Measurements from ENCODE around the gene SENP3.
A peak's percentile ranks its signal among the peaks of the same experiment; 100 is the strongest.

Gene SENP3

GRCh38 chr17:7549401-7550055, 12.2 kb upstream of the SENP3 start:
- Mint-ChIP-seq H3K4me3 (peak overlapping the region; percentile 90), H3K36me3 (no peaks in the 10 kb centered on the region), H3K4me1 (ENCODE audit: low read depth) (peaks cover 55% of the 10 kb centered on the region), H3K27ac (peak overlapping the region; percentile 87), H3K27me3 (no peaks in the 10 kb centered on the region), H3K9me3 (ENCODE audit: low read depth) (no peaks in the 10 kb centered on the region)

GRCh38 chr17:7550344-7550743, 11.4 kb upstream of the SENP3 start:
- peaks cover 61% of the 10 kb centered on the region for H3K4me1 Mint-ChIP-seq (ENCODE audit: low read depth)
- H3K9me3 Mint-ChIP-seq (ENCODE audit: low read depth) = no peaks in the 10 kb centered on the region
- no peaks in the 10 kb centered on the region for H3K36me3 Mint-ChIP-seq
- H3K27ac Mint-ChIP-seq = peak overlapping the region; percentile 61
- H3K4me3 Mint-ChIP-seq = peak overlapping the region; percentile 20
- H3K27me3 Mint-ChIP-seq = no peaks in the 10 kb centered on the region

GRCh38 chr17:7551396-7551795, 10.3 kb upstream of the SENP3 start:
- Mint-ChIP-seq H3K36me3 (no peaks in the 10 kb centered on the region), H3K9me3 (ENCODE audit: low read depth) (no peaks in the 10 kb centered on the region), H3K4me1 (ENCODE audit: low read depth) (peaks cover 67% of the 10 kb centered on the region), H3K27me3 (no peaks in the 10 kb centered on the region), H3K27ac (peak overlapping the region; percentile 62), H3K4me3 (peak overlapping the region; percentile 44)

GRCh38 chr17:7552621-7553051, 9.1 kb upstream of the SENP3 start:
- Mint-ChIP-seq H3K36me3 (no peaks in the 10 kb centered on the region), H3K4me1 (ENCODE audit: low read depth) (peaks cover 68% of the 10 kb centered on the region), H3K27me3 (no peaks in the 10 kb centered on the region), H3K4me3 (peak overlapping the region; percentile 65), H3K27ac (peak overlapping the region; percentile 87), H3K9me3 (ENCODE audit: low read depth) (no peaks in the 10 kb centered on the region)

GRCh38 chr17:7553356-7553755, 8.4 kb upstream of the SENP3 start:
- Mint-ChIP-seq H3K4me3 (peak overlapping the region; percentile 49), H3K4me1 (ENCODE audit: low read depth) (peaks cover 69% of the 10 kb centered on the region), H3K27me3 (no peaks in the 10 kb centered on the region), H3K27ac (peak overlapping the region; percentile 86), H3K9me3 (ENCODE audit: low read depth) (no peaks in the 10 kb centered on the region), H3K36me3 (no peaks in the 10 kb centered on the region)

GRCh38 chr17:7555320-7555948, 6.3 kb upstream of the SENP3 start:
- Mint-ChIP-seq H3K36me3 (no peaks in the 10 kb centered on the region), H3K27me3 (no peaks in the 10 kb centered on the region), H3K4me1 (ENCODE audit: low read depth) (peaks cover 71% of the 10 kb centered on the region), H3K27ac (peak overlapping the region; percentile 90), H3K9me3 (ENCODE audit: low read depth) (no peaks in the 10 kb centered on the region), H3K4me3 (no peak overlapping the region)

GRCh38 chr17:7556627-7557026, 5.1 kb upstream of the SENP3 start:
- Mint-ChIP-seq H3K9me3 (ENCODE audit: low read depth) (no peaks in the 10 kb centered on the region), H3K27me3 (no peaks in the 10 kb centered on the region), H3K4me1 (ENCODE audit: low read depth) (peaks cover 68% of the 10 kb centered on the region), H3K36me3 (no peaks in the 10 kb centered on the region), H3K27ac (peak overlapping the region; percentile 18), H3K4me3 (no peak overlapping the region)

- Mint-ChIP-seq H3K9me3 (ENCODE audit: low read depth) (no peaks in the 10 kb centered on the region), H3K4me1 (ENCODE audit: low read depth) (peaks cover 62% of the 10 kb centered on the region), H3K36me3 (no peaks in the 10 kb centered on the region), H3K27ac (no peak overlapping the region), H3K27me3 (no peaks in the 10 kb centered on the region), H3K4me3 (no peak overlapping the region)
Observed at GRCh38 chr17:7557147-7557764, 4.5 kb upstream of the SENP3 start.

- Mint-ChIP-seq H3K4me1 (ENCODE audit: low read depth) (peaks cover 62% of the 10 kb centered on the region), H3K27ac (peak overlapping the region; percentile 85), H3K36me3 (peaks cover 5% of the 10 kb centered on the region), H3K9me3 (ENCODE audit: low read depth) (no peaks in the 10 kb centered on the region), H3K4me3 (peak overlapping the region; percentile 96), H3K27me3 (no peaks in the 10 kb centered on the region)
Observed at GRCh38 chr17:7557775-7558543, 3.8 kb upstream of the SENP3 start.

- H3K4me1 Mint-ChIP-seq (ENCODE audit: low read depth) = peaks cover 57% of the 10 kb centered on the region
- H3K4me3 Mint-ChIP-seq = peak within 1 kb of the TSS; percentile 96
- H3K27ac Mint-ChIP-seq = peak within 1 kb of the TSS; percentile 85
- H3K27me3 Mint-ChIP-seq = no peaks in the 10 kb centered on the region
- H3K36me3 Mint-ChIP-seq = peaks cover 5% of the 10 kb centered on the region
- H3K9me3 Mint-ChIP-seq (ENCODE audit: low read depth) = no peaks in the 10 kb centered on the region
Observed at GRCh38 chr17:7558544-7559319, 3.0 kb upstream of the SENP3 start, which contains the start of gene TNFSF13. Gene TNFSF13 (plus strand): TSS chr17:7558750. CDS start chr17:7559040, 290 bp downstream.

GRCh38 chr17:7559320-7560171, 2.2 kb upstream of the SENP3 start:
- Mint-ChIP-seq H3K36me3 (peaks cover 5% of the 10 kb centered on the region), H3K4me1 (ENCODE audit: low read depth) (peaks cover 60% of the 10 kb centered on the region), H3K27ac (peak overlapping the region; percentile 98), H3K4me3 (peak overlapping the region; percentile 96), H3K9me3 (ENCODE audit: low read depth) (no peaks in the 10 kb centered on the region), H3K27me3 (no peaks in the 10 kb centered on the region)

- peaks cover 53% of the 10 kb centered on the region for H3K4me1 Mint-ChIP-seq (ENCODE audit: low read depth)
- no peaks in the 10 kb centered on the region for H3K9me3 Mint-ChIP-seq (ENCODE audit: low read depth)
- peaks cover 5% of the 10 kb centered on the region for H3K36me3 Mint-ChIP-seq
- peak overlapping the region; percentile 98 for H3K27ac Mint-ChIP-seq
- H3K27me3 Mint-ChIP-seq = no peaks in the 10 kb centered on the region
- H3K4me3 Mint-ChIP-seq = peak overlapping the region; percentile 96
Observed at GRCh38 chr17:7560172-7561027, 1.3 kb upstream of the SENP3 start.

GRCh38 chr17:7561028-7561575, 617 bp upstream of the SENP3 start:
- H3K9me3 Mint-ChIP-seq (ENCODE audit: low read depth) = no peaks in the 10 kb centered on the region
- H3K4me1 Mint-ChIP-seq (ENCODE audit: low read depth) = peaks cover 50% of the 10 kb centered on the region
- H3K36me3 Mint-ChIP-seq = peaks cover 5% of the 10 kb centered on the region
- H3K27me3 Mint-ChIP-seq = no peaks in the 10 kb centered on the region
- H3K27ac Mint-ChIP-seq = peak overlapping the region; percentile 98
- H3K4me3 Mint-ChIP-seq = peak overlapping the region; percentile 96

Measured in activated naive CD8-positive, alpha-beta T cell (primary cell).